ENCODE data around the gene EML6. TPM values are rescaled to one million over a fixed set of nuclear protein-coding genes. Genes with fewer than 3 reads are reported as not detected.

The EML6 gene
- polyA plus RNA-seq, 1 of the 3 experiments (the other 2 are of a cell fraction) = 1.1 TPM

DNA sequence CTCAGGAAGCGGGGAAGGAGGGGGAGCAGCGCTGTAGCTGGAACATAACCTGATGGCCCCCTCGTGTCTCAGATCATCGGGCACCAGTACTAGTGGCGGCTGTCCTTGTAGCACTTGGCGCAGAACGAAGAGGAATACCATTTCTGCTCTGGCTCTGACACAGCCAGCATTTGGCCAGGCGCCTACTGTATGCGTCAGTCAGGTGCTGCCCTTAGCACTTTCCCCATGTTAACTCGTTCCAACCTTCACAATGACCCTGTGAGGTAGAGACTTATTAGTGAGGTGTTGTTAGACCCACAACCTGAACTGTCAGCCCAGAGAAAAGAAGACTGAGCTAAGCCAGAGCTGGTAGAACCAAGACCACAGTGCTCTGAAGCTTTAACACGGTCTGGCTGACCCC lies 47.7 kb upstream of the EML6 start (continued):
- TF ChIP-seq, protein P1, sequence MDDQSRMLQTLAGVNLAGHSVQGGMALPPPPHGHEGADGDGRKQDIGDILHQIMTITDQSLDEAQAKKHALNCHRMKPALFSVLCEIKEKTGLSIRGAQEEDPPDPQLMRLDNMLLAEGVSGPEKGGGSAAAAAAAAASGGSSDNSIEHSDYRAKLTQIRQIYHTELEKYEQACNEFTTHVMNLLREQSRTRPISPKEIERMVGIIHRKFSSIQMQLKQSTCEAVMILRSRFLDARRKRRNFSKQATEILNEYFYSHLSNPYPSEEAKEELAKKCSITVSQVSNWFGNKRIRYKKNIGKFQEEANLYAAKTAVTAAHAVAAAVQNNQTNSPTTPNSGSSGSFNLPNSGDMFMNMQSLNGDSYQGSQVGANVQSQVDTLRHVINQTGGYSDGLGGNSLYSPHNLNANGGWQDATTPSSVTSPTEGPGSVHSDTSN (IDR thresholded peaks at IDR 0.05) = no peak
- TF ChIP-seq, protein P2, sequence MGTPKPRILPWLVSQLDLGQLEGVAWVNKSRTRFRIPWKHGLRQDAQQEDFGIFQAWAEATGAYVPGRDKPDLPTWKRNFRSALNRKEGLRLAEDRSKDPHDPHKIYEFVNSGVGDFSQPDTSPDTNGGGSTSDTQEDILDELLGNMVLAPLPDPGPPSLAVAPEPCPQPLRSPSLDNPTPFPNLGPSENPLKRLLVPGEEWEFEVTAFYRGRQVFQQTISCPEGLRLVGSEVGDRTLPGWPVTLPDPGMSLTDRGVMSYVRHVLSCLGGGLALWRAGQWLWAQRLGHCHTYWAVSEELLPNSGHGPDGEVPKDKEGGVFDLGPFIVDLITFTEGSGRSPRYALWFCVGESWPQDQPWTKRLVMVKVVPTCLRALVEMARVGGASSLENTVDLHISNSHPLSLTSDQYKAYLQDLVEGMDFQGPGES (IDR thresholded peaks at IDR 0.05; ENCODE audit: low read depth, low read length) = no peak

DNA sequence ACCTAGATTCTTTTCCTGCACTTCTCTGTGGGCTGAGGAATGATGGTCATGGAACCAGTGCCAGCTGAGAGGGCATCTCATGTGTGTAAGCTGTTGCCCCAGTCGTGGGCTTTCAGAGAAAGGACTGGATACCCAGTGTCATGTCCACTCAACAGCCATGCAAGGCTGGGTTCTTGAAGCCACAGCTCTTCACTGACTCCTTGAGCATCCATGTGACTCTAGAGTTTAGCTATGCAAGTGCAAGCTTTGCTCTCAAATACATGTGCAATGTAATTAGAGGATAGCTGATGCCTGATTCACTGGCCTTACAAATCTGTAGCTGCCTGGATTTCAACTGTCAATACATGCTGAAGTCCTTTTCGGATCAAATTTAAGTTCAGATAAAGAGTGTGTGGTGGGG lies 46.8 kb upstream of the EML6 start:
- Histone ChIP-seq H3K27me3 (ENCODE audit: insufficient read depth) (no peaks in the 10 kb centered on the region), H3K4me2 (no peak overlapping the region), H3K4me1 (ENCODE audit: control insufficient read depth in 1 of 2, insufficient read depth in 2 of 2, low read depth in 1 of 2, low read length in 1 of 2) (peaks cover 4 to 9% of the 10 kb centered on the region in 2 experiments; a peak in 2 of 4 replicates), H3K4me3 (ENCODE audit: low read depth in 2 of 2, low read length in 1 of 2) (no peak overlapping the region), H3F3A (replicated peaks; ENCODE audit: insufficient read depth) (peaks cover 5% of the 10 kb centered on the region), H3K9me3 (no peaks in the 10 kb centered on the region), H3K36me3 (replicated peaks in 1 of 2; ENCODE audit: control insufficient read depth in 1 of 2, insufficient read depth in 2 of 2, low read length in 1 of 2) (peaks cover 0 to 2% of the 10 kb centered on the region in 2 experiments), H4K20me1 (ENCODE audit: insufficient read depth) (no peaks in the 10 kb centered on the region), H3K27ac (ENCODE audit: low read depth in 2 of 2, low read length in 1 of 2) (no peak overlapping the region), H2AFZ (ENCODE audit: low read depth) (no peak overlapping the region), H3K9me2 (no peaks in the 10 kb centered on the region), H3K79me2 (ENCODE audit: insufficient read depth) (no peaks in the 10 kb centered on the region), H3K9ac (no peak overlapping the region)
- DNase-seq = no peak
- POLR2A ChIA-PET = no interaction called here
- CTCF ChIA-PET = interaction anchor here (1.0 to 2.9 kb wide), 5 partner anchors 10 to 569 kb away, joined by 3 to 17 read pairs (median 6); no protein-coding TSS in a partner anchor
- TF ChIP-seq, protein P2 (IDR thresholded peaks at IDR 0.05; ENCODE audit: low read depth, low read length) = no peak
- no peak for TF ChIP-seq FOXJ3 (CRISPR knock-in tag; IDR thresholded peaks at IDR 0.05)
- TF ChIP-seq FOXM1 (IDR thresholded peaks at IDR 0.05; ENCODE audit: low read depth) = no peak
- TF ChIP-seq, protein P3, sequence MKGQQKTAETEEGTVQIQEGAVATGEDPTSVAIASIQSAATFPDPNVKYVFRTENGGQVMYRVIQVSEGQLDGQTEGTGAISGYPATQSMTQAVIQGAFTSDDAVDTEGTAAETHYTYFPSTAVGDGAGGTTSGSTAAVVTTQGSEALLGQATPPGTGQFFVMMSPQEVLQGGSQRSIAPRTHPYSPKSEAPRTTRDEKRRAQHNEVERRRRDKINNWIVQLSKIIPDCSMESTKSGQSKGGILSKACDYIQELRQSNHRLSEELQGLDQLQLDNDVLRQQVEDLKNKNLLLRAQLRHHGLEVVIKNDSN (IDR thresholded peaks at IDR 0.05; ENCODE audit: borderline replicate concordance, low read depth) = no peak
- no peak for TF ChIP-seq RCOR1 (IDR thresholded peaks at IDR 0.05; ENCODE audit: low read length)
- TF ChIP-seq, protein P4, sequence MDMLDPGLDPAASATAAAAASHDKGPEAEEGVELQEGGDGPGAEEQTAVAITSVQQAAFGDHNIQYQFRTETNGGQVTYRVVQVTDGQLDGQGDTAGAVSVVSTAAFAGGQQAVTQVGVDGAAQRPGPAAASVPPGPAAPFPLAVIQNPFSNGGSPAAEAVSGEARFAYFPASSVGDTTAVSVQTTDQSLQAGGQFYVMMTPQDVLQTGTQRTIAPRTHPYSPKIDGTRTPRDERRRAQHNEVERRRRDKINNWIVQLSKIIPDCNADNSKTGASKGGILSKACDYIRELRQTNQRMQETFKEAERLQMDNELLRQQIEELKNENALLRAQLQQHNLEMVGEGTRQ (IDR thresholded peaks at IDR 0.05; ENCODE audit: borderline replicate concordance, low read depth, low read length) = no peak
- TF ChIP-seq MEF2A (IDR thresholded peaks at IDR 0.05; ENCODE audit: borderline replicate concordance, low read depth) = no peak
- no peak for TF ChIP-seq EZH2phosphoT487 (IDR thresholded peaks at IDR 0.05; ENCODE audit: borderline replicate concordance, low read depth)
- TF ChIP-seq JUND (IDR thresholded peaks at IDR 0.05) = no peak
- TF ChIP-seq FOSL2 (IDR thresholded peaks at IDR 0.05; ENCODE audit: borderline replicate concordance, low read depth) = no peak
- no peak for TF ChIP-seq RXRA (IDR thresholded peaks at IDR 0.05; ENCODE audit: borderline replicate concordance, low read depth)
- TF ChIP-seq, protein P5, sequence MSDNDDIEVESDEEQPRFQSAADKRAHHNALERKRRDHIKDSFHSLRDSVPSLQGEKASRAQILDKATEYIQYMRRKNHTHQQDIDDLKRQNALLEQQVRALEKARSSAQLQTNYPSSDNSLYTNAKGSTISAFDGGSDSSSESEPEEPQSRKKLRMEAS (IDR thresholded peaks at IDR 0.05; ENCODE audit: low read depth) = no peak
- 57% methylated on average over 2 of the region's 2 CpGs for WGBS (ENCODE audit: low lambda C conversion rate)

Measured in SK-N-SH (cell line).